ENCODE measurements around the gene DDX24. TPM values are rescaled to one million over a fixed set of nuclear protein-coding genes. Genes with fewer than 3 reads are reported as not detected.

DDX24 gene
- total and polyA plus RNA-seq, 2 experiments from 2014 or later, result 127 to 145 TPM

DNA sequence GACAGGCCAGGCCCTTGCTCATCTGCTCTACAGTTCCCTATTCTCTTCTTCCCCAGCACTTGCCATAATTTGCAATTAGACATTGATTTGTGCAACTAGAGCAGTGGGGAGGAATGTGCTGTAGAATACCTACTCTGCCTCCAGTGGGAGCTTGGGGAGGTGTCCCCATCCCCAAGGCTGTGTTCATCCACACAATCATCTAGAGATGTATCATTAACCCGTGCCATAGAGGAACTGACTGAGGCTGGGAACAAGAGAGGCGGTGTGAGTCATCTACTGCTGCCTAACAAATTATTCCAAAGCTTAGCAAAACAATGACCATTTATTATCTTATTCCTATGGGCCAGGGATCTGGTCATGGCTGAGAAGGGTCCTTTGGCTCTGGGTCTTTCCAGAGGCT, 60.0 kb downstream of the DDX24 start:
- Histone ChIP-seq H3K27me3 (no peaks in the 10 kb centered on the region), H3K36me3 (replicated peaks; ENCODE audit: insufficient read depth, low read depth) (no peaks in the 10 kb centered on the region), H3K27ac (no peak overlapping the region), H3K4me2 (no peak overlapping the region), H2AFZ (no peak overlapping the region), H3K9me3 (ENCODE audit: low read depth) (no peaks in the 10 kb centered on the region), H3K4me1 (ENCODE audit: insufficient read depth) (peaks cover 7% of the 10 kb centered on the region), H3K79me2 (no peaks in the 10 kb centered on the region), H4K20me1 (ENCODE audit: insufficient read depth, poor library complexity, severe bottlenecking) (no peaks in the 10 kb centered on the region), H3K4me3 (no peak overlapping the region), H3K9me2 (replicated peaks; ENCODE audit: insufficient read depth) (no peaks in the 10 kb centered on the region)
- no peak for DNase-seq (ENCODE audit: low spot score)
- 91% methylated on average over 2 of the region's 2 CpGs for WGBS (ENCODE audit: low lambda C conversion rate, missing lambda C conversion rate)
- TF ChIP-seq, protein P1, sequence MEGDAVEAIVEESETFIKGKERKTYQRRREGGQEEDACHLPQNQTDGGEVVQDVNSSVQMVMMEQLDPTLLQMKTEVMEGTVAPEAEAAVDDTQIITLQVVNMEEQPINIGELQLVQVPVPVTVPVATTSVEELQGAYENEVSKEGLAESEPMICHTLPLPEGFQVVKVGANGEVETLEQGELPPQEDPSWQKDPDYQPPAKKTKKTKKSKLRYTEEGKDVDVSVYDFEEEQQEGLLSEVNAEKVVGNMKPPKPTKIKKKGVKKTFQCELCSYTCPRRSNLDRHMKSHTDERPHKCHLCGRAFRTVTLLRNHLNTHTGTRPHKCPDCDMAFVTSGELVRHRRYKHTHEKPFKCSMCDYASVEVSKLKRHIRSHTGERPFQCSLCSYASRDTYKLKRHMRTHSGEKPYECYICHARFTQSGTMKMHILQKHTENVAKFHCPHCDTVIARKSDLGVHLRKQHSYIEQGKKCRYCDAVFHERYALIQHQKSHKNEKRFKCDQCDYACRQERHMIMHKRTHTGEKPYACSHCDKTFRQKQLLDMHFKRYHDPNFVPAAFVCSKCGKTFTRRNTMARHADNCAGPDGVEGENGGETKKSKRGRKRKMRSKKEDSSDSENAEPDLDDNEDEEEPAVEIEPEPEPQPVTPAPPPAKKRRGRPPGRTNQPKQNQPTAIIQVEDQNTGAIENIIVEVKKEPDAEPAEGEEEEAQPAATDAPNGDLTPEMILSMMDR (IDR thresholded peaks at IDR 0.05; ENCODE audit: poor library complexity), result no peak
- TF ChIP-seq EZH2phosphoT487 (IDR thresholded peaks at IDR 0.05; ENCODE audit: low read depth, severe bottlenecking, unreplicated experiment), result no peak
- no peak for TF ChIP-seq EZH2 (IDR thresholded peaks at IDR 0.05; ENCODE audit: borderline replicate concordance)

DNA sequence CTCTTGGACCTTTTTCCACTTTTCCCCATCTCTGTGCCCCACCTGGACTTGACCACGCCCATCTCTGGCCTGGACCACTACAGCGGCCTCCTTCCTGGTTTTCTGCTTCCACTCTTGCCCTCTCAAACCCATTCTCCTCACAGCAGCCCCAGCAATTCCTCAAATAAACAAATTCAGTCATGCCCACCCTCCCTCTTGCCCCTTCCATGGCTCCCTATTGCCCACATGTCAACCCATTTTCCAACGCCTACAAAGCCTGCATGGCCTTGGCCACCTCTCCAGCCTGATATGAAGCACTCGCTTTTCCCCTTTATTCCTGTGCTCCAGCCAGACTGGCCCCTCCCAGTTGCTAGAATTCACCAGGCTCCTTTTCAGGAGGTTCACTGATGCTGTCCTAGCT, 60.7 kb downstream of the DDX24 start:
- no peaks in the 10 kb centered on the region for H4K20me1 ChIP-seq (ENCODE audit: insufficient read depth, poor library complexity, severe bottlenecking)
- H3K79me2 ChIP-seq, result no peaks in the 10 kb centered on the region
- H3K27ac ChIP-seq, result no peak overlapping the region
- no peaks in the 10 kb centered on the region for H3K9me3 ChIP-seq (ENCODE audit: low read depth)
- no peaks in the 10 kb centered on the region for H3K9me2 ChIP-seq (replicated peaks; ENCODE audit: insufficient read depth)
- no peak overlapping the region for H2AFZ ChIP-seq
- WGBS (ENCODE audit: low lambda C conversion rate, missing lambda C conversion rate), result 92% methylated on average over 4 of the region's 4 CpGs
- no peaks in the 10 kb centered on the region for H3K36me3 ChIP-seq (replicated peaks; ENCODE audit: insufficient read depth, low read depth)
- DNase-seq (ENCODE audit: low spot score), result no peak
- H3K4me3 ChIP-seq, result no peak overlapping the region
- H3K27me3 ChIP-seq, result no peaks in the 10 kb centered on the region
- H3K4me2 ChIP-seq, result no peak overlapping the region
- peaks cover 7% of the 10 kb centered on the region for H3K4me1 ChIP-seq (ENCODE audit: insufficient read depth)
- TF ChIP-seq EZH2 (IDR thresholded peaks at IDR 0.05; ENCODE audit: borderline replicate concordance), result no peak
- no peak for TF ChIP-seq EZH2phosphoT487 (IDR thresholded peaks at IDR 0.05; ENCODE audit: low read depth, severe bottlenecking, unreplicated experiment)
- TF ChIP-seq, protein P1 (IDR thresholded peaks at IDR 0.05; ENCODE audit: poor library complexity), result no peak

DNA sequence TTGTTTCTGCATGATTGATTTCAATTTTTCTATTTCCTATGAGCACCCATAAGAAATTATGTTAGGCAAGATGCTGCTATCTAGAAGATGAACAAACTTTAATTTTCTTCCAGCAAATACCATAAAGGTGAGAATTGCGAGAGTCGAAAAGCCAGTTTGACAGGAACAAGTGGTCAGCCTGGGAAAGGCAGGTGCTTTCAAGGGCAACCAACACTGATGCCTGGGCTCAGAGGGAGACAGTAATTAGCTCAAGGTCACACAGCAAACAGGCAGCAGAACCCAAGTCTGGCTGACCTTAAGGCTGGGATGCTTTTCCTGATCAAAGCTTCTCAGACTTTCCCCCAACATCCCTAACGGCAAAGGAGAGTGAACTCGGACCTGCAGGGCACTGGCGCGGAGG, 61.7 kb downstream of the DDX24 start:
- no peak for DNase-seq (ENCODE audit: low spot score)
- H3K4me1 ChIP-seq (ENCODE audit: insufficient read depth), result peaks cover 7% of the 10 kb centered on the region
- H3K4me2 ChIP-seq, result no peak overlapping the region
- no peaks in the 10 kb centered on the region for H3K9me2 ChIP-seq (replicated peaks; ENCODE audit: insufficient read depth)
- H3K79me2 ChIP-seq, result no peaks in the 10 kb centered on the region
- H2AFZ ChIP-seq, result no peak overlapping the region
- TF ChIP-seq EZH2phosphoT487 (IDR thresholded peaks at IDR 0.05; ENCODE audit: low read depth, severe bottlenecking, unreplicated experiment) (no peak), EZH2 (IDR thresholded peaks at IDR 0.05; ENCODE audit: borderline replicate concordance) (no peak)
- TF ChIP-seq, protein P1 (IDR thresholded peaks at IDR 0.05; ENCODE audit: poor library complexity), result no peak
- no peaks in the 10 kb centered on the region for H3K27me3 ChIP-seq
- no peaks in the 10 kb centered on the region for H3K9me3 ChIP-seq (ENCODE audit: low read depth)
- no peak overlapping the region for H3K4me3 ChIP-seq
- no peaks in the 10 kb centered on the region for H3K36me3 ChIP-seq (replicated peaks; ENCODE audit: insufficient read depth, low read depth)
- 75% methylated on average over 6 of the region's 6 CpGs for WGBS (ENCODE audit: low lambda C conversion rate, missing lambda C conversion rate)
- no peak overlapping the region for H3K27ac ChIP-seq
- no peaks in the 10 kb centered on the region for H4K20me1 ChIP-seq (ENCODE audit: insufficient read depth, poor library complexity, severe bottlenecking)

DNA sequence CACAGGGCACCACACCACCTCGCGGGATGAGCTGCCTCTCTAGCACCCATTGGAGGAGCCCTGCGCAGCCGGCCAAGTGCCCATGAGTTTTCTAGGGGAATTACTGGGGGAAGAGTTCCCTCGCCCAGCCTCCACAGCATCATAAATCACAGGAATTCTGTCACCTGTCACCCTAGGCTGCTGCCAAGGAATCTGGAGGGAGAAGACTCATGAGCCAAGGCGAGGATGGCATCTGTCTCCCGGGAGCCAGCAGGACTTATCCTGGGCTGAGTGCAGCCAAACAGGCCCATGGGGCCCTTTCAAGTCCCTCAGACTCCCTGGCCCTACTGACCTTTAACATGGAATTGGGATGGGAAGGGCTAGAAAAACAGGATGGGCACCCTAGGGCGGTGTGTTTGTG, 62.7 kb downstream of the DDX24 start:
- H2AFZ ChIP-seq, result no peak overlapping the region
- no peak overlapping the region for H3K4me2 ChIP-seq
- no peaks in the 10 kb centered on the region for H3K36me3 ChIP-seq (replicated peaks; ENCODE audit: insufficient read depth, low read depth)
- no peaks in the 10 kb centered on the region for H4K20me1 ChIP-seq (ENCODE audit: insufficient read depth, poor library complexity, severe bottlenecking)
- DNase-seq (ENCODE audit: low spot score), result no peak
- peaks cover 7% of the 10 kb centered on the region for H3K4me1 ChIP-seq (ENCODE audit: insufficient read depth)
- TF ChIP-seq, protein P1 (IDR thresholded peaks at IDR 0.05; ENCODE audit: poor library complexity), result no peak
- TF ChIP-seq EZH2phosphoT487 (IDR thresholded peaks at IDR 0.05; ENCODE audit: low read depth, severe bottlenecking, unreplicated experiment) (no peak), EZH2 (IDR thresholded peaks at IDR 0.05; ENCODE audit: borderline replicate concordance) (no peak)
- no peak overlapping the region for H3K4me3 ChIP-seq
- H3K27me3 ChIP-seq, result no peaks in the 10 kb centered on the region
- H3K9me3 ChIP-seq (ENCODE audit: low read depth), result no peaks in the 10 kb centered on the region
- no peaks in the 10 kb centered on the region for H3K79me2 ChIP-seq
- no peak overlapping the region for H3K27ac ChIP-seq
- WGBS (ENCODE audit: low lambda C conversion rate, missing lambda C conversion rate), result 74% methylated on average over 8 of the region's 8 CpGs
- H3K9me2 ChIP-seq (replicated peaks; ENCODE audit: insufficient read depth), result no peaks in the 10 kb centered on the region
